HG02938 (cell line): Measurements from ENCODE around the gene KLHL29.

Experiments
- ATAC-seq: cut with Tn5 transposase; IDR thresholded peaks from one replicate; pipeline ENCODE4 v1.9.1; 2021; ENCODE audit warnings: mild to moderate bottlenecking, moderate library complexity; ENCODE audit not compliant: unreplicated experiment

KLHL29 gene

DNA sequence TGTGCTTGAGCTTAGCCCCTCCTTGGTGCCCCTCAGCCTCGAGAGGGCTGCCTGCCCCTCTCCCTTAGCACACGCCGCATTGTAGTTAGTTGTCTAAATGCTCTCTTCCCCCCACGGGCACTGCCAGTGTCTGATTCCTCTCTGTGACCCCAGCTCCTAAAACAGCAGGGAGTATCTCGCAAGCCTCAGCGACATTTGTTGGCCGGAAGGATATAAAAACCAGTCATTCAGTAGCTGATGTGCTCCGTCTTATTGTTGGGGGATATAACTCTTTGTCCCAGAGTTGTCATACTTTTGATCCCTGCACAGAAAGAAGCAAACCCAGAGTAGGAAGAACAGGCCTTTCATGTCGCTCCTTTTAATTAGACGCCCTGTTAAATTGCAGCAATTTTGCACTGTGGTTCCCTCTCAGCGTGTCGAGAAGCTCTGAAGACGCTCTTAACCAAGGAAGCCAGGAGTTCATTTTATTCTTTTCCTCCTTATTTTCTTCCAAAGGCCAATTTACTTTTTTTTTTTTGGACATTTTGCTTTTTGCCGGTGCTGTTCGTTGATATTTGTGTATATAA is 201.8 kb downstream of the KLHL29 start:
- no peak for ATAC-seq

DNA sequence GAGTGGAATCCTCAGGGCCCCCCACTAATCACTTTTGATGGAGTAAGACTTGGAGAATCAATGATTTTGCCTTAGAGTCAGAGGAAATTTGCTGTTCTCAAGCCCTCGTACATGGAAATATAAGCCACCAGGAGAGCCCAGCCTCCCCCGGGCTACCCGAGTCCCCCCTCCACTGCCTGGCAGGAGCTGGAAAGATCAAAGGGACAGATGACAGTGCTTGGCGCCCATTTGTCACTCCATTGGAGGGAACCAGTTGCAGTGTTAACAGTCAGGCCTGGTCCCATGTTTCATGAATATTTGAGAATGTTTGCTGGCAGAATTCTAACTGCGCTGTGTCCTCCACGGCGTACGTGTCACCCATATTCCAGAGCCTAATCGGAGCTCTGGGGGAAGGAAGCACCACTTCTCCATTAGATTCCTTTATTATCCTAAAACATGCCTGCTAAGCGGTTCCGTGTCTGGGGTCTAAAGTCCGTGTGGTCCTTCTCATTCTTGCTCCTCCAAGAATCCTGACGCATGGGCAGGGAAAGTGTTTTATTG is 202.4 kb downstream of the KLHL29 start:
- ATAC-seq: no peak

DNA sequence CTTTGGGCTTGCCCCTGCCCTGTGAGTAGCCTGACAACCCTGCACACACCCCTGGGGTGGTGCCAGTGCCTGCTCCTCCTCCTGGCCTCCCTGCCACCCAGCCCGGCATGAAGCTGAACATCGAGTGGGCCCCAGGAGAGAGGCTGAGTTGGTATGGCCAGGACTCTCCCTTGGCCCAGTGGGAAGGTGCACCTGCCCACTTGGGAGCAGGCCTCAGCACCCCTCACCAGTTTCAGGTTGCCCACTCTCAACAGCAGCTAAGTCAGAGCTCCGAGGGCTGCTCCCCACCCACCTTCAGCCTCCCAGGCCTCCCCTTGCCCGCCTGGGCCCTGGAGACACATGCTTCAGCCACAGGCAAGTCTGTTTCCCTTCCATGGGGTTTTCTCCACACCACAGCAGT is 203.1 kb downstream of the KLHL29 start:
- ATAC-seq: no peak

- no peak for ATAC-seq
Measured at GRCh38 chr2:23588508-23589201, 203.7 kb downstream of the KLHL29 start.

- ATAC-seq: no peak
Measured at GRCh38 chr2:23589220-23589647, 204.3 kb downstream of the KLHL29 start.

DNA sequence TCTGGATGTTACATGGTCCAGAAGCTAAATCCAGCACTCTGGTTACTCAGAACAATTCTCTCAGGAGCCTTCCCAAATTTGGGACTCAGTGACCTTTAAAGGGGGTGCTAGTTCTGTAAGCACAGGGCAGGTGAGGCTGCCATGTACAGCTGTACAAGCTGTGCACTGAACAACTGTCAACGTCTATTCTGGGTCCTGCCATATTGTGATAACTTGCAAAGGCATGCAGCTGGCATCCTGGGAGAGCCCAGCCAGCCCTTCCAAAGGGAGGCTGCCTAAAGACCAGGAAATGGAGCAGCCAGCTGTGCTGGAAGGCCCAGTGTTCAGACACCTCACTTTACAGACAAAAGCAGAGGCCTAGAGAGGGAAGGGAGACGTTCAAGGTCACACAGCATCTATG is 204.8 kb downstream of the KLHL29 start:
- ATAC-seq: no peak

DNA sequence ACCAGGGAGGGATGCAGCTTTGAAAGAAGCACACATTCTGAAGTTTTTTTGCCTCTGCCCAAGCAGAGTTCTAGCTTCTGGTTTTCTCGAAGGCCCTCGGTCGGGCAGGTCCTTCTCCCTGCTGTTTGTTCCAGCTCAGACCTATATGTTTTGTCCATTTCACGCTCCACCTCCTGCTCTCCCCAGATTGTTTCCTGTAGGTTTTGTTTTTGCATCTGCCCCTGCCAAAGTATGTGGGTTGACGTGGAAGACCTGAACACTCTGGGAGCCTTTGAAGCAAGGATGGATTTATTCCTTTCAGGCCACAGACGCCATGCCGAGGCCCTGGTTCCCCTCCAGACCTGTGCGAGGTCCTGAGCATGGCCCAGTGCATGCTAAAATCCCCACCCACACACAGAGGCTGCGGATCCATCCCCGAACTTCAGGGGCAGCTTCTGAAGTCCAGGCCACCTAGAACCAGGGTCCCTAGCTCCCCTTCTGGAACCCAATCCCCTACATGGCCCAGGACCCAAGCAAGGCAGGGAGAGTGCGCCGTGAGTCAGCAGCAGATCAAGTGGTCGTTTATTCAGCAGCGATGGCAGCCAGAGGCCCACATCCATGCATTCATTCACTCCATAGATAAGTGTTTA is 205.4 kb downstream of the KLHL29 start:
- ATAC-seq: no peak

DNA sequence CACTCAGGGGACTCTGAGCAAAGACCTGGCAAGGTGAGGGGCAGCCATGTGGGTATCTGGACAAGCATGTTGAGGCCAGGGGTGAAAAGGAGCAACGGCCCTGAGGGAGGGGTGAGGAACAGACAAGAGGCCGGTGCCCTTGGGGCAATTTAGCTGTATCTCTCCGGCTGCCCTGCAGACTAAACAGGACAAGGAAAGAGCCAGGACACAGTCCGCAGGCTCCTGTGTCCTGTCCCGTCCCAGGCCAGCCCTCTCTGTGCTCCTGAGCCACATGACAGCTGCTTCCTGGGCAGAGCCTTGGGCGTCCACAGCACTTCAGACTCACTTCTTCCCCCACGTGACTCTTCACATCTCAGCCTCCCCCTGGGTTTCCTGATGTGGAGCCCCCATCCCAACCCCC is 206.1 kb downstream of the KLHL29 start:
- ATAC-seq: no peak

- no peak for ATAC-seq
Measured at GRCh38 chr2:23592061-23592685, 207.2 kb downstream of the KLHL29 start.

- no peak for ATAC-seq
Measured at GRCh38 chr2:23592898-23593751, 208.1 kb downstream of the KLHL29 start.

- ATAC-seq: no peak
Measured at GRCh38 chr2:23593752-23594459, 208.9 kb downstream of the KLHL29 start.

DNA sequence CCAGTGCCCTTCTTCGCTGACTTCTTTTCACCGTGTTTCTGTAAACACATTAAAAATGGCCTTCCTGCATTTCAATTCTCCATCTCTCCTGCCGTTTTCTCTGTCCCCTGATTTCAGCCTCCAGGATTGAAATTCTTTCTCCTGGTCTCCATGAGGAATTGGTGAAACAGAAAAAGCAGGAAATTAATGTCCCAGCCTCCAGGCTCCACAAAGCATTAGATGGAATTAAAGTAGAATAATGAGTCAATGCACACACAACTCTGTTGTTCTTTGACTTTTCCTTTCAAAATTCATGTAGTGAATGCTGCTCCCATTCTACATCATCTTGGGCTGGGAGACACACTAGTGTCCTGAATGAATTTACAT is 209.5 kb downstream of the KLHL29 start:
- no peak for ATAC-seq

GRCh38 chr2:23595021-23595420 is 210.0 kb downstream of the KLHL29 start:
- no peak for ATAC-seq

DNA sequence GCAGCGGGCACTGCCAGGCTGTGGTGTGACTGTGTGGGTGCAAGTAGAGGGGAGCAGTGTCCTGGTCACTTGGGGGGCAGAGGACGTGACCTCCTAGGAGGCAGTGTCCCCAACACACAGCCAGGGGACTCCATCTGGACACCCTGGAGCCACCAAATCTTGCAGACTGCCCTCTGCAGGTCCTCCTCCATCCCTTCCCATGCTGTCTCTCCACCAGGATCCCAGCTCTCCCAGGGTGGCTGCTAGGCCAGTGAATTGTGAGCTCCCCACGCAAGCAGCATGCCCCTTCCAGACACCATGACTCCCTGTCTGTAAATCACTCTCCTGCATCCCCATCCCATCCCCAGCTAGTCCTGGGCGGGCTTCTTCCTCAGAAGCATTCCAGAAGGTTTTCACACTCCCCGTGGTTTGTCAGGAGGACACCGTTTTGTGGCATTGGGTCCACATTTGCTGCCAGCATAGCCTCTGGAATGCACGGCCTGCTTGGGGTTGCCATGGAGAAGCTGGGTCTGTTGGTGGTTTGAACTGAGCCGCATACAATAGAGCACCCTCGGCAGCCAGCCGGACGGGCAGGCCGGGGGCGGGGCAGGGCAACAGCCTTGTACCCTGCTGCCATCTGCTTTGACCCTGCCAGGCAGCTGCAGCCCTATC is 210.7 kb downstream of the KLHL29 start:
- no peak for ATAC-seq

- no peak for ATAC-seq
Measured at GRCh38 chr2:23596316-23596885, 211.4 kb downstream of the KLHL29 start.

GRCh38 chr2:23597687-23598086 is 212.7 kb downstream of the KLHL29 start:
- ATAC-seq: no peak

GRCh38 chr2:23599006-23599405 is 214.0 kb downstream of the KLHL29 start:
- ATAC-seq: no peak

DNA sequence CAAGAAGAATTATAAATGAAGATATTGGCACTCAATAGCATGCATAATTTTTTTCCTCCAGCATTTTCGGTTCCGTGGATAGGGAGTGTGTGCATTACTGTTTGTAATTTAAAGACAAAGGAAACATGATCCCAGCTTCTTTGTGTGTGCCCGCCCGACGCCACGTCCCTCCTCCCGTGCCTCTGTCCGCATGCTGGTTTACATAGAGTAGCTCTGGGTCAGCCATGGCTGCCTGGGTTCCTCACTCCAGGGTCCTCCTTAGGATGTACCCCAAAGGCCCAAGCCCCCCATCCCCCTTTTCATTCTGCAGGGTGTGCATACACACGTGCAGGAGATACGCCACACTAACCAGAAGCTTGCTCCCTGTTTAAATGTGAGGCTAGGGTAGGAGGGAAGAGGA is 214.7 kb downstream of the KLHL29 start:
- no peak for ATAC-seq

DNA sequence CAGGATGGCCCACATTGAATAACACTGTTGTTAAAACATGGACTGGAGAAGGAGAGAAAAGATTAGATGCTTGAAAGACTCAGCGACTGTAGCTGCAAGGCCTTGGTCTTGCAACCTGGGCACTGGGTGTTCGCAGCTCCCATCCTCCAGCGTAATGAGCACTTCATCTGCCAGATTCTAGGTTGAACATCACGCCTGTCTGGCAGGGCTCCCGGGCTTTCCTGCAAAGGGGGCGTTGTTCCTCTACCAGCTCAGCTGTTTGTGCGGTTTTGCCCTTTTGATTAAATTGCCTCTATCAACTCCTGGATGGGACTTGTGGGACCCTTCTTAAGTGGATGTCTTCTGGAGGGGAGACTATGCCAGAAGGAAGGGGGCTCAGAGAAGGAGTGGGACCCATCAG is 215.4 kb downstream of the KLHL29 start:
- ATAC-seq: no peak
